K562 (cell line): ENCODE results near the gene TRAF7. TPM values are rescaled to one million over a fixed set of nuclear protein-coding genes. Genes with fewer than 3 reads are reported as not detected.

Source experiments
- ATAC-seq: fragments of 200-7000 bp; cut with Tn5 transposase; 3 replicates; pipeline ENCODE4 v1.9.1; 2020; ENCODE audit warnings: moderate library complexity
- BruUV-seq: library from RNA; stranded (reverse); fragments of 400-500 nt; replicated peaks from 2 replicates; lab custom pipeline; 2021; lab: Mats Ljungman, UMichigan
- CTCF ChIA-PET: fragments of 300-600 bp; formaldehyde crosslinking; extraction: SDS; loops from one replicate; lab custom pipeline; 2021; ENCODE audit warnings: low intra/inter-chr PET ratio; lab: Yijun Ruan, JAX
- POLR2A ChIA-PET: fragments of 300-600, 350-650 bp; sonication (Branson Sonifier 250); formaldehyde crosslinking; extraction: SDS; loops from one replicate; lab custom pipeline; 2021; ENCODE audit warnings: antibody characterized with exemption, inconsistent platforms; lab: Yijun Ruan, JAX
- DNase-seq, 4 experiments: peaks; one replicate each; pipeline versions ENCODE4 v3.0.0 to v3.0.0-alpha.2; 2011 to 2018; ENCODE audit warnings: low spot score in 3 of 4, mixed read lengths in 3 of 4; ENCODE audit errors: extremely low read depth in 1 of 4
- FAIRE-seq: peaks from 2 replicates; lab custom pipeline; 2011; peaks lifted over from hg19 to GRCh38; lab: Jason Lieb, UNC
- H2AFZ ChIP-seq: 2 replicates; pipeline ENCODE4 v1.6.0; 2011; ENCODE audit warnings: low read depth, low read length, control low read depth, inconsistent platforms
- H3K27ac ChIP-seq: fragments of 200-600 bp; 3 replicates; pipeline ENCODE4 v1.8.0; 2011; ENCODE audit warnings: low read depth, mild to moderate bottlenecking, control low read depth, inconsistent platforms, low read length, moderate library complexity, mixed read lengths; ENCODE audit errors: extremely low read depth
- H3K27me3 ChIP-seq, 2 experiments: fragments of 300-600 bp in 1 of 2; 2 replicates in 1 of 2; 3 replicates in 1 of 2; pipeline versions ENCODE4 v1.6.0 to v1.8.0; 2011; ENCODE audit warnings: inconsistent platforms in 2 of 2, low read length in 2 of 2, mild to moderate bottlenecking in 1 of 2, mixed read lengths in 1 of 2, moderate library complexity in 1 of 2; ENCODE audit not compliant: control insufficient read depth in 2 of 2, insufficient read depth in 2 of 2
- H3K36me3 ChIP-seq: fragments of 300-600 bp; 3 replicates; pipeline ENCODE4 v1.8.0; 2011; ENCODE audit warnings: mild to moderate bottlenecking, low read length, inconsistent platforms; ENCODE audit not compliant: control insufficient read depth, insufficient read depth
- H3K4me1 ChIP-seq, 2 experiments: fragments of 200-600 bp in 1 of 2; replicated peaks in 1 of 2; 2 replicates in 1 of 2; 3 replicates in 1 of 2; pipeline versions ENCODE4 v1.5.1 to v1.8.0; 2011; ENCODE audit warnings: inconsistent platforms in 2 of 2, low read length in 2 of 2, mild to moderate bottlenecking in 1 of 2, mixed read lengths in 1 of 2, moderate library complexity in 1 of 2; ENCODE audit not compliant: control insufficient read depth in 2 of 2, insufficient read depth in 2 of 2
- H3K4me2 ChIP-seq: 2 replicates; pipeline ENCODE4 v1.6.1; 2011; ENCODE audit warnings: low read length, control low read depth, inconsistent platforms, mixed read lengths; ENCODE audit not compliant: insufficient read depth
- H3K4me3 ChIP-seq: fragments of 200-600 bp; sonication (generic), shearing (Covaris generic); 2 replicates; pipeline ENCODE4 v1.5.1; 2016; ENCODE audit warnings: control low read depth, inconsistent platforms
- H3K79me2 ChIP-seq: fragments of 200-600 bp; 3 replicates; pipeline ENCODE4 v1.8.0; 2011; ENCODE audit warnings: low read length, inconsistent platforms; ENCODE audit not compliant: control insufficient read depth, insufficient read depth
- H3K9ac ChIP-seq, 2 experiments: 2 replicates each; pipeline versions ENCODE4 v1.6.0 to v1.6.1; 2011; ENCODE audit warnings: low read depth in 2 of 2, low read length in 2 of 2, control low read depth in 1 of 2, inconsistent platforms in 1 of 2, mild to moderate bottlenecking in 1 of 2, mixed read lengths in 1 of 2; ENCODE audit not compliant: insufficient read depth in 1 of 2
- H3K9me1 ChIP-seq: one replicate; pipeline ENCODE4 v1.6.0; 2011; ENCODE audit warnings: inconsistent platforms, mild to moderate bottlenecking, low read length, moderate library complexity; ENCODE audit not compliant: control insufficient read depth, insufficient read depth
- H3K9me3 ChIP-seq: replicated peaks from 2 replicates; pipeline ENCODE4 v1.5.1; 2011; ENCODE audit warnings: low read depth, low read length, inconsistent platforms; ENCODE audit not compliant: control insufficient read depth, insufficient read depth
- H4K20me1 ChIP-seq: replicated peaks from 2 replicates; pipeline ENCODE4 v1.6.1; 2011; ENCODE audit warnings: low read length, inconsistent platforms, mixed read lengths; ENCODE audit not compliant: control insufficient read depth, insufficient read depth
- FOXO4 ChIP-seq: fragments of 450-650 bp; formaldehyde crosslinking; IDR thresholded peaks from 2 replicates; pipeline ENCODE4 v1.4.0; 2020; ENCODE audit warnings: mild to moderate bottlenecking, moderate library complexity
- JUN ChIP-seq, 2 experiments: sonication (generic) in 1 of 2; formaldehyde crosslinking in 1 of 2; IDR thresholded peaks; 2 replicates each; pipeline versions ENCODE4 v1.6.1 to v1.8.0; 2012 to 2022; ENCODE audit warnings: borderline replicate concordance in 2 of 2, mild to moderate bottlenecking in 2 of 2, improper control_type of control experiment in 1 of 2, low read depth in 1 of 2, low read length in 1 of 2, missing genetic modification reagents in 1 of 2
- L3MBTL2 ChIP-seq: fragments of 450-650 bp; IDR thresholded peaks from 2 replicates; pipeline ENCODE4 v1.6.1; 2016; ENCODE audit warnings: mild to moderate bottlenecking, moderate library complexity
- SMAD4 ChIP-seq: fragments of 250-450 bp; sonication (Bioruptor Pico); conservative IDR thresholded peaks from 2 replicates; pipeline ENCODE4 v1.8.0; 2021; ENCODE audit warnings: inconsistent platforms, mild to moderate bottlenecking, moderate library complexity
- ZBTB40 ChIP-seq, 2 experiments: fragments of 450-650 bp in 1 of 2; sonication (generic) in 1 of 2; formaldehyde crosslinking in 1 of 2; IDR thresholded peaks; 2 replicates each; pipeline versions ENCODE4 v1.7.1 to v1.9.0; 2016 to 2022; ENCODE audit warnings: inconsistent platforms in 1 of 2, mild to moderate bottlenecking in 1 of 2, missing genetic modification reagents in 1 of 2
- ZNF449 ChIP-seq: fragments of 250-450 bp; sonication (Bioruptor Pico); IDR thresholded peaks from 2 replicates; pipeline ENCODE4 v1.8.0; 2022; ENCODE audit warnings: moderate library complexity, mild to moderate bottlenecking, inconsistent platforms
- ZNF785 ChIP-seq: fragments of 250-450 bp; sonication (Bioruptor Pico); IDR thresholded peaks from 2 replicates; pipeline ENCODE4 v1.4.0; 2020; ENCODE audit warnings: mild to moderate bottlenecking
- WGBS: fragments of 100-300 bp; shearing (Covaris generic); methylation state at CpG from one replicate; pipeline ENCODE4 v1.1.6; 2016; ENCODE audit warnings: low coverage, mixed read lengths; ENCODE audit not compliant: insufficient coverage; ENCODE audit errors: missing lambda C conversion rate; 5-methylcytosine and 5-hydroxymethylcytosine counted together
- in situ Hi-C: fragments of 300-500 bp; cut with MboI; formaldehyde crosslinking; loops from 4 replicates; pipeline ENCODE4 v1.15.0; 2018; ENCODE audit warnings: inconsistent platforms, mixed read lengths
- intact Hi-C: fragments of 100-400 bp; cut with micrococcal nuclease; formaldehyde crosslinking; loops from 2 replicates; pipeline ENCODE4 v1.14.2; 2022
- polyA plus RNA-seq, 8 experiments: library from polyadenylated mRNA; depleted of rRNA in 4 of 8; stranded (reverse) in 5 of 8; unstranded in 3 of 8; fragments of >200 nt; fragmentation: Nextera tagmentation in 2 of 8; fragmentation: Illumina TruSeq in 1 of 8; extraction: Ambion mirVana in 2 of 8; extraction: Trizol in 1 of 8; gene quantifications; 2 replicates each; pipeline versions ENCODE4 v1.2.1 to v1.2.3, GENCODE V29; 2011 to 2014; ENCODE audit warnings: inconsistent platforms in 1 of 8, missing spikeins in 1 of 8
- total RNA-seq, 7 experiments: library from RNA; depleted of rRNA in 6 of 7; stranded (reverse); fragments of >200 nt in 6 of 7; fragmentation: Illumina TruSeq in 2 of 7; extraction: Trizol in 2 of 7; gene quantifications; 2 replicates each; pipeline versions ENCODE4 v1.2.1 to v1.2.3, GENCODE V29; 2011 to 2021; ENCODE audit warnings: low replicate concordance in 1 of 7

The TRAF7 gene
- total and polyA plus RNA-seq, 9 of the 15 experiments (the other 6 are each of a cell fraction or from before 2014, with no cell fraction given): 1.1 to 113 (median 41.6) TPM

- peaks cover 61% of the 10 kb centered on the region for H4K20me1 ChIP-seq
- no peak for ATAC-seq
- intact Hi-C loops (loop anchor here (2.0 kb wide), 1 partner anchor 96 kb away; the partner anchor contains the start of gene ECI1), in situ Hi-C loops (no loop called here)
- peak overlapping the region; percentile 55 for H3K4me3 ChIP-seq
- H3K9me1 ChIP-seq: peaks cover 27% of the 10 kb centered on the region
- DNase-seq: no peak
- peaks cover 83% of the 10 kb centered on the region for H3K79me2 ChIP-seq
- H3K27ac ChIP-seq: peak overlapping the region; percentile 82
- H3K36me3 ChIP-seq: peaks cover 55% of the 10 kb centered on the region
- CTCF ChIA-PET: interaction anchor here (0.7 to 2.3 kb wide), 3 partner anchors 114 to 131 kb away, joined by 3 to 15 read pairs (median 4); no protein-coding TSS in a partner anchor
- POLR2A ChIA-PET: interaction anchor here (0.6 to 5.1 kb wide), 45 partner anchors 10 to 847 kb away, joined by 3 to 77 read pairs (median 6); partner anchors contain the start of genes BRICD5, E4F1, ECI1 and MLST8
- BruUV-seq: TSS peak; percentile 86
- H3K4me1 ChIP-seq: peaks cover 29 to 71% of the 10 kb centered on the region in 2 experiments; a peak in 4 of 5 replicates
- FAIRE-seq: no peak
- no peaks in the 10 kb centered on the region for H3K27me3 ChIP-seq
- 2% methylated on average over 21 of the region's 23 CpGs for WGBS
- H3K4me2 ChIP-seq: peak overlapping the region; percentile 96
- no peak overlapping the region for H2AFZ ChIP-seq
- H3K9ac ChIP-seq: peak overlapping the region; percentile 90 to 100
- H3K9me3 ChIP-seq: no peaks in the 10 kb centered on the region
- TF ChIP-seq L3MBTL2: no peak
- TF ChIP-seq SMAD4 (CRISPR knock-in tag): peak; percentile 13; the same call in 1 of the 2 replicates
- TF ChIP-seq ZNF785: no peak
- 0 out of 2 replicates have a peak, but pooled peaks have one; percentile 4 for TF ChIP-seq ZNF449 (CRISPR knock-in tag)
- no peak for TF ChIP-seq JUN (IDR thresholded peaks at IDR 0.05; ENCODE audit: borderline replicate concordance, low read depth, low read length)
- TF ChIP-seq JUN (CRISPR knock-in tag; IDR thresholded peaks at IDR 0.05; ENCODE audit: borderline replicate concordance): 0 out of 2 replicates have a peak, but pooled peaks have one; percentile 51
- TF ChIP-seq FOXO4 (CRISPR knock-in tag): no peak
- no peak for TF ChIP-seq ZBTB40 (IDR thresholded peaks at IDR 0.05)
- TF ChIP-seq ZBTB40 (CRISPR knock-in tag; IDR thresholded peaks at IDR 0.05): peak; percentile 43; the same call in 1 of the 2 replicates
Observed at GRCh38 chr16:2154533-2155090, 970 bp upstream of the TRAF7 start.
